Panc1 (cell line): ENCODE measurements around the gene GXYLT1. TPM values are rescaled to one million over a fixed set of nuclear protein-coding genes. Genes with fewer than 3 reads are reported as not detected.

ENCODE experiments used
- ATAC-seq: fragments of 200-7000 bp; cut with Tn5 transposase; 2 replicates; pipeline ENCODE4 v1.9.1; 2020; ENCODE audit warnings: mild to moderate bottlenecking, moderate library complexity
- BruUV-seq: library from RNA; stranded (reverse); fragments of 400-500 nt; replicated peaks from 2 replicates; lab custom pipeline; 2021; lab: Mats Ljungman, UMichigan
- CTCF ChIA-PET: fragments of 300-600 bp; sonication (Branson Sonifier 250); formaldehyde crosslinking; loops from one replicate; lab custom pipeline; 2022; ENCODE audit warnings: antibody characterized with exemption; lab: Charles Lee
- POLR2A ChIA-PET: fragments of 300-600 bp; sonication (Branson Sonifier 250); formaldehyde crosslinking; loops from one replicate; lab custom pipeline; 2022; ENCODE audit warnings: antibody characterized with exemption; lab: Charles Lee
- DNase-seq: peaks from one replicate; pipeline ENCODE4 v3.0.0-alpha.2; 2010; ENCODE audit warnings: low read depth, low spot score
- H3K27ac ChIP-seq: 2 replicates; pipeline ENCODE4 v1.5.1; 2011; ENCODE audit warnings: mild to moderate bottlenecking, low read length, inconsistent platforms
- H3K27me3 ChIP-seq: fragments of 200-500 bp; sonication (Bioruptor generic); 2 replicates; pipeline ENCODE4 v1.6.0; 2014; ENCODE audit warnings: low read length, inconsistent platforms; ENCODE audit not compliant: control insufficient read depth, insufficient read depth
- H3K36me3 ChIP-seq: fragments of 200-500 bp; sonication (Bioruptor generic); 2 replicates; pipeline ENCODE4 v1.5.1; 2014; ENCODE audit warnings: inconsistent platforms, mild to moderate bottlenecking, low read length, moderate library complexity; ENCODE audit not compliant: control insufficient read depth, insufficient read depth
- H3K4me1 ChIP-seq: 2 replicates; pipeline ENCODE4 v1.5.1; 2011; ENCODE audit warnings: inconsistent platforms, mild to moderate bottlenecking, low read length, moderate library complexity; ENCODE audit not compliant: control insufficient read depth, insufficient read depth
- H3K4me3 ChIP-seq, 2 experiments: 2 replicates each; pipeline ENCODE4 v1.5.1; 2011 to 2012; ENCODE audit warnings: low read depth in 2 of 2, low read length in 2 of 2, mild to moderate bottlenecking in 2 of 2, inconsistent platforms in 1 of 2, moderate library complexity in 1 of 2
- H3K9me3 ChIP-seq: fragments of 200-500 bp; sonication (Bioruptor generic); 2 replicates; pipeline ENCODE4 v1.5.1; 2014; ENCODE audit warnings: low read depth, mild to moderate bottlenecking, inconsistent platforms, low read length, moderate library complexity; ENCODE audit not compliant: control insufficient read depth, insufficient read depth
- POLR2AphosphoS5 ChIP-seq: IDR thresholded peaks from 2 replicates; pipeline ENCODE4 v1.6.1; 2012; ENCODE audit warnings: mild to moderate bottlenecking, low read depth, low read length, moderate library complexity
- SIN3A ChIP-seq: IDR thresholded peaks from 2 replicates; pipeline ENCODE4 v1.6.1; 2012; ENCODE audit warnings: low read depth, mild to moderate bottlenecking, low read length, moderate library complexity, borderline replicate concordance; ENCODE audit not compliant: insufficient read depth
- TCF7L2 ChIP-seq: IDR thresholded peaks from 2 replicates; pipeline ENCODE4 v1.6.1; 2011; ENCODE audit warnings: mild to moderate bottlenecking, low read depth, low read length, inconsistent platforms
- in situ Hi-C: cut with HindIII; loops from 2 replicates; pipeline ENCODE4 v1.10.0; 2016; ENCODE audit warnings: low sequenced_read_pairs, low pct_unique_long_range_greater_than_20kb
- intact Hi-C: fragments of 100-400 bp; cut with micrococcal nuclease; formaldehyde crosslinking; loops from one replicate; pipeline ENCODE4 v1.10.0; 2022; ENCODE audit not compliant: unreplicated experiment
- total RNA-seq: library from RNA; stranded (reverse); gene quantifications from one replicate; pipeline ENCODE4 v1.2.1, GENCODE V29; 2021; ENCODE audit not compliant: unreplicated experiment
- TF ChIP-seq, protein P1 (sequence below), 2 experiments: IDR thresholded peaks; 2 replicates each; pipeline ENCODE4 v1.6.1; 2011 to 2012; ENCODE audit warnings: low read depth in 2 of 2, control low read depth in 1 of 2, low read length in 1 of 2, mild to moderate bottlenecking in 1 of 2, moderate library complexity in 1 of 2; ENCODE audit not compliant: insufficient read depth in 1 of 2
- TF ChIP-seq, protein P2 (sequence below): fragments of 450-650 bp; IDR thresholded peaks from 2 replicates; pipeline ENCODE4 v1.5.1; 2017; ENCODE audit warnings: mild to moderate bottlenecking

Gene GXYLT1
- total RNA-seq, 1 experiment from 2014 or later = 17.4 TPM

DNA sequence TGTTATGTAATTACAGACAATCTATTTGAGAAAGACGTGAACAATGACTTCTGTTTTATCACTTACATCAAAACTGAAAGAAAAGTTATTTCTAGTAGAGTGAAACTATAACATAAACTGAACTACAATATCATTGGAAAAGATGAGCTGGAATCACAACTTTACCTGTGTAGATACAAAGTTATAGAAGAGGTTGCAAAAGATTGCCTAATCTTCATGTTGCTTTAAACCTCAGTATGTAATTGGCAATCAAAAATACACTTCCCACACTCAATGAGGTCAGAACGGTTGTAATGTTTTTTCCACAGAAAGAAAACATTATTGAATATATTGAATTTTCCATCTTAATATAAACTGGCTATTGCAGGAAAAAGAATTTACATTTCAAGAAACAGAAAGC, 37.7 kb upstream of the GXYLT1 start:
- no peak overlapping the region for H3K4me3 ChIP-seq
- DNase-seq = no peak
- ATAC-seq = no peak
- BruUV-seq = no TSS peak
- in situ Hi-C loops (no loop called here), intact Hi-C loops (no loop called here)
- POLR2A ChIA-PET = no interaction called here
- no peaks in the 10 kb centered on the region for H3K9me3 ChIP-seq
- TF ChIP-seq, protein P1, sequence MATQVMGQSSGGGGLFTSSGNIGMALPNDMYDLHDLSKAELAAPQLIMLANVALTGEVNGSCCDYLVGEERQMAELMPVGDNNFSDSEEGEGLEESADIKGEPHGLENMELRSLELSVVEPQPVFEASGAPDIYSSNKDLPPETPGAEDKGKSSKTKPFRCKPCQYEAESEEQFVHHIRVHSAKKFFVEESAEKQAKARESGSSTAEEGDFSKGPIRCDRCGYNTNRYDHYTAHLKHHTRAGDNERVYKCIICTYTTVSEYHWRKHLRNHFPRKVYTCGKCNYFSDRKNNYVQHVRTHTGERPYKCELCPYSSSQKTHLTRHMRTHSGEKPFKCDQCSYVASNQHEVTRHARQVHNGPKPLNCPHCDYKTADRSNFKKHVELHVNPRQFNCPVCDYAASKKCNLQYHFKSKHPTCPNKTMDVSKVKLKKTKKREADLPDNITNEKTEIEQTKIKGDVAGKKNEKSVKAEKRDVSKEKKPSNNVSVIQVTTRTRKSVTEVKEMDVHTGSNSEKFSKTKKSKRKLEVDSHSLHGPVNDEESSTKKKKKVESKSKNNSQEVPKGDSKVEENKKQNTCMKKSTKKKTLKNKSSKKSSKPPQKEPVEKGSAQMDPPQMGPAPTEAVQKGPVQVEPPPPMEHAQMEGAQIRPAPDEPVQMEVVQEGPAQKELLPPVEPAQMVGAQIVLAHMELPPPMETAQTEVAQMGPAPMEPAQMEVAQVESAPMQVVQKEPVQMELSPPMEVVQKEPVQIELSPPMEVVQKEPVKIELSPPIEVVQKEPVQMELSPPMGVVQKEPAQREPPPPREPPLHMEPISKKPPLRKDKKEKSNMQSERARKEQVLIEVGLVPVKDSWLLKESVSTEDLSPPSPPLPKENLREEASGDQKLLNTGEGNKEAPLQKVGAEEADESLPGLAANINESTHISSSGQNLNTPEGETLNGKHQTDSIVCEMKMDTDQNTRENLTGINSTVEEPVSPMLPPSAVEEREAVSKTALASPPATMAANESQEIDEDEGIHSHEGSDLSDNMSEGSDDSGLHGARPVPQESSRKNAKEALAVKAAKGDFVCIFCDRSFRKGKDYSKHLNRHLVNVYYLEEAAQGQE (IDR thresholded peaks at IDR 0.05; ENCODE audit: insufficient read depth in 1 of 2, low read depth in 2 of 2, low read length in 1 of 2) = no peak
- TF ChIP-seq TCF7L2 = no peak
- H3K4me1 ChIP-seq = no peaks in the 10 kb centered on the region
- CTCF ChIA-PET = no interaction called here
- H3K27ac ChIP-seq = no peak overlapping the region
- H3K27me3 ChIP-seq = no peaks in the 10 kb centered on the region
- no peaks in the 10 kb centered on the region for H3K36me3 ChIP-seq

DNA sequence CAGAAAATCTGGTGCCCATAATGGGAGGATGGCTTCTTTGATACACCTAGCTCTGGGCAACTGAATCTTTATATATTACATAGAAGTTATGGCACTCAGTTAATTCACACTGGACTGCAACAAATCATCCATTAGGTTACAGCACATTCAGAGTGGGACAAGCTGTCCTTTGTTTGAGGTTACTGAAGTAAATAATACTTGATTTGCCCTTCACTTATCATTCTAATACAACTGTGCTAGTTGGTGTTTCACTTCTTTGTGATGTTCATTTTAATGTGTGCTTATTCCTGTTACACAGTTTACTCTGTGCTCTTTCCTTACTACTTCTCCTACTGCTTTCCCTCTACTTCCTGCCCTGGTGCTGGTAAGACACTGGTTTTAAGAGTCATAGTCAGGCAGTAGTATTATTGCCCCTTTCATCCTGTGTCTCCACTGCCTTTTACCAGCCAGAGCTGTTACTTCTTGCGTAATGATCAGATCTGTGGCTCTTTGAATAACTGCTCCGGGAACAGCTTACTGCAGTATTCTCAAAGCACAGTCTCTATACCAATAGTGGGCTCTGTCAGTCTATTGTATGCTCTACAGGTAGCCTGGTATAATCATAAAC, 36.4 kb upstream of the GXYLT1 start:
- ChIA-PET POLR2A (no interaction called here), CTCF (no interaction called here)
- Histone ChIP-seq H3K4me3 (no peak overlapping the region), H3K4me1 (no peaks in the 10 kb centered on the region), H3K27me3 (no peaks in the 10 kb centered on the region), H3K9me3 (no peaks in the 10 kb centered on the region), H3K36me3 (no peaks in the 10 kb centered on the region), H3K27ac (no peak overlapping the region)
- intact Hi-C loops (no loop called here), in situ Hi-C loops (no loop called here)
- no TSS peak for BruUV-seq
- DNase-seq = no peak
- TF ChIP-seq, protein P2, sequence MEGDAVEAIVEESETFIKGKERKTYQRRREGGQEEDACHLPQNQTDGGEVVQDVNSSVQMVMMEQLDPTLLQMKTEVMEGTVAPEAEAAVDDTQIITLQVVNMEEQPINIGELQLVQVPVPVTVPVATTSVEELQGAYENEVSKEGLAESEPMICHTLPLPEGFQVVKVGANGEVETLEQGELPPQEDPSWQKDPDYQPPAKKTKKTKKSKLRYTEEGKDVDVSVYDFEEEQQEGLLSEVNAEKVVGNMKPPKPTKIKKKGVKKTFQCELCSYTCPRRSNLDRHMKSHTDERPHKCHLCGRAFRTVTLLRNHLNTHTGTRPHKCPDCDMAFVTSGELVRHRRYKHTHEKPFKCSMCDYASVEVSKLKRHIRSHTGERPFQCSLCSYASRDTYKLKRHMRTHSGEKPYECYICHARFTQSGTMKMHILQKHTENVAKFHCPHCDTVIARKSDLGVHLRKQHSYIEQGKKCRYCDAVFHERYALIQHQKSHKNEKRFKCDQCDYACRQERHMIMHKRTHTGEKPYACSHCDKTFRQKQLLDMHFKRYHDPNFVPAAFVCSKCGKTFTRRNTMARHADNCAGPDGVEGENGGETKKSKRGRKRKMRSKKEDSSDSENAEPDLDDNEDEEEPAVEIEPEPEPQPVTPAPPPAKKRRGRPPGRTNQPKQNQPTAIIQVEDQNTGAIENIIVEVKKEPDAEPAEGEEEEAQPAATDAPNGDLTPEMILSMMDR = no peak
- TF ChIP-seq, protein P1 (IDR thresholded peaks at IDR 0.05; ENCODE audit: insufficient read depth in 1 of 2, low read depth in 2 of 2, low read length in 1 of 2) = no peak
- TF ChIP-seq TCF7L2 (no peak), POLR2AphosphoS5 (no peak), SIN3A (no peak)
- no peak for ATAC-seq
